Gastrocnemius medialis (tissue), 4 donors: Measurements from ENCODE around the gene TULP3. TPM values are rescaled to one million over a fixed set of nuclear protein-coding genes. Genes with fewer than 3 reads are reported as not detected.

Experiments used
- ATAC-seq, 2 donors: fragments of 150-250 bp; one replicate each; pipeline ENCODE4 v1.9.1; 2016
- DNase-seq, 2 donors: peaks; one replicate each; pipeline ENCODE4 v3.0.0-alpha.2; 2019
- H3K27ac ChIP-seq, 4 donors: fragments of 200-600 bp; sonication (generic); 1 replicate in 1 of 4; 2 replicates in 3 of 4; pipeline ENCODE4 v1.5.1; 2016 to 2018; ENCODE audit warnings: mild to moderate bottlenecking in 2 of 4, moderate library complexity in 1 of 4
- H3K27me3 ChIP-seq, 3 donors: fragments of 200-600 bp; sonication (generic) in 2 of 3; 1 replicate in 1 of 3; 2 replicates in 2 of 3; pipeline versions ENCODE4 v1.5.1 to v1.6.0; 2016 to 2019; ENCODE audit warnings: mild to moderate bottlenecking in 1 of 3, moderate library complexity in 1 of 3
- H3K36me3 ChIP-seq, 2 donors: fragments of 200-600 bp; sonication (generic) in 1 of 2; one replicate each; pipeline ENCODE4 v1.5.1; 2017 to 2018
- H3K4me1 ChIP-seq, 2 donors: fragments of 200-600 bp; sonication (generic) in 1 of 2; one replicate each; pipeline ENCODE4 v1.5.1; 2016 to 2017; ENCODE audit warnings: mild to moderate bottlenecking in 2 of 2
- H3K4me3 ChIP-seq, 4 donors: fragments of 200-600 bp; sonication (generic) in 3 of 4; 1 replicate in 1 of 4; 2 replicates in 3 of 4; pipeline ENCODE4 v1.5.1; 2016 to 2019; ENCODE audit warnings: mild to moderate bottlenecking in 2 of 4
- H3K9me3 ChIP-seq, 3 donors: fragments of 200-600 bp; sonication (generic) in 2 of 3; 1 replicate in 1 of 3; 2 replicates in 2 of 3; pipeline ENCODE4 v1.5.1; 2016 to 2019
- CTCF ChIP-seq, 5 experiments: fragments of 450-650 bp in 3 of 5; fragments of 200-600 bp in 2 of 5; sonication (generic) in 2 of 5; IDR thresholded peaks in 4 of 5; conservative IDR thresholded peaks in 1 of 5; 1 replicate in 4 of 5; 2 replicates in 1 of 5; pipeline ENCODE4 v1.5.1; 2016 to 2019; ENCODE audit warnings: antibody characterized with exemption in 5 of 5, mild to moderate bottlenecking in 3 of 5, moderate library complexity in 3 of 5
- POLR2A ChIP-seq, 2 donors: fragments of 450-650 bp; IDR thresholded peaks; one replicate each; pipeline ENCODE4 v1.6.1; 2017; ENCODE audit warnings: antibody characterized with exemption in 2 of 2, mild to moderate bottlenecking in 2 of 2, moderate library complexity in 2 of 2
- in situ Hi-C, 4 donors: fragments of 200-750 bp; cut with MboI; loops; one replicate each; pipeline versions ENCODE4 v1.15.0 to v1.8.0; 2017; ENCODE audit warnings: low sequenced_read_pairs in 4 of 4
- intact Hi-C: fragments of 100-400 bp; cut with DNase I; formaldehyde crosslinking; loops from one replicate; pipeline ENCODE4 v1.15.1; 2023; ENCODE audit warnings: low total_unique reads
- total RNA-seq, 4 donors: library from RNA; depleted of rRNA; stranded (reverse); fragments of >200 nt; gene quantifications; one replicate each; pipeline versions ENCODE4 v1.1.0 to v1.2.3, GENCODE V29; 2016

Gene TULP3
- total RNA-seq, 4 donors from 2014 or later: 2.8 to 15.8 (median 11.2) TPM

GRCh38 chr12:2974560-2974971, 83.9 kb downstream of the TULP3 start:
- H3K36me3 ChIP-seq: no peaks in the 10 kb centered on the region
- no peak for TF ChIP-seq CTCF (IDR thresholded peaks at IDR 0.05 in 4 of 5, conservative IDR thresholded peaks at IDR 0.05 in 1 of 5)
- TF ChIP-seq POLR2A (IDR thresholded peaks at IDR 0.05): no peak
- peak; percentile 75 to 77 for ATAC-seq
- H3K9me3 ChIP-seq: no peaks in the 10 kb centered on the region
- H3K4me1 ChIP-seq: peaks cover 47 to 54% of the 10 kb centered on the region in 2 donors
- H3K27ac ChIP-seq: peak overlapping the region; percentile 78 to 86 (median 82)
- intact Hi-C loops: loop anchor here (1.0 kb wide), 1 partner anchor 9 kb away; no protein-coding TSS in a partner anchor
- in situ Hi-C loops: no loop called here
- H3K4me3 ChIP-seq: peak overlapping the region in 3 of 4 donors; percentile 44
- no peaks in the 10 kb centered on the region for H3K27me3 ChIP-seq
- DNase-seq: peak in 1 of 2 donors; percentile 60

GRCh38 chr12:2976581-2976996, 85.9 kb downstream of the TULP3 start:
- TF ChIP-seq POLR2A (IDR thresholded peaks at IDR 0.05) (no peak), CTCF (IDR thresholded peaks at IDR 0.05 in 4 of 5, conservative IDR thresholded peaks at IDR 0.05 in 1 of 5) (no peak)
- intact Hi-C loops: no loop called here
- Histone ChIP-seq H3K27me3 (no peaks in the 10 kb centered on the region), H3K4me1 (peaks cover 60 to 63% of the 10 kb centered on the region in 2 donors), H3K27ac (peak overlapping the region; percentile 33 to 85 (median 60)), H3K9me3 (no peaks in the 10 kb centered on the region), H3K4me3 (no peak overlapping the region), H3K36me3 (no peaks in the 10 kb centered on the region)
- ATAC-seq (peak in 1 of 2 donors; percentile 27), DNase-seq (peak in 1 of 2 donors; percentile 58)
- in situ Hi-C loops: no loop called here

GRCh38 chr12:2977776-2978175, 87.1 kb downstream of the TULP3 start:
- ATAC-seq: no peak
- in situ Hi-C loops: no loop called here
- intact Hi-C loops: no loop called here

GRCh38 chr12:2979806-2980205, 89.1 kb downstream of the TULP3 start:
- H3K4me1 ChIP-seq: peaks cover 63 to 72% of the 10 kb centered on the region in 2 donors
- H3K36me3 ChIP-seq: no peaks in the 10 kb centered on the region
- no peaks in the 10 kb centered on the region for H3K27me3 ChIP-seq
- no peak overlapping the region for H3K4me3 ChIP-seq
- intact Hi-C loops: no loop called here
- in situ Hi-C loops: no loop called here
- no peak for DNase-seq
- no peaks in the 10 kb centered on the region for H3K9me3 ChIP-seq
- ATAC-seq: no peak
- peak overlapping the region in 2 of 4 donors; percentile 85 to 87 for H3K27ac ChIP-seq
- TF ChIP-seq CTCF (IDR thresholded peaks at IDR 0.05 in 4 of 5, conservative IDR thresholded peaks at IDR 0.05 in 1 of 5): no peak
- TF ChIP-seq POLR2A (IDR thresholded peaks at IDR 0.05): no peak

More at GRCh38 chr12:2977776-2978175, 87.1 kb downstream of the TULP3 start:
- Histone ChIP-seq H3K27ac (peak overlapping the region; percentile 33 to 85 (median 60)), H3K27me3 (no peaks in the 10 kb centered on the region), H3K4me1 (peaks cover 71 to 74% of the 10 kb centered on the region in 2 donors), H3K4me3 (no peak overlapping the region), H3K9me3 (no peaks in the 10 kb centered on the region), H3K36me3 (no peaks in the 10 kb centered on the region)
- no peak for DNase-seq
- TF ChIP-seq CTCF (IDR thresholded peaks at IDR 0.05 in 4 of 5, conservative IDR thresholded peaks at IDR 0.05 in 1 of 5) (no peak), POLR2A (IDR thresholded peaks at IDR 0.05) (no peak)

- H3K27me3 ChIP-seq: no peaks in the 10 kb centered on the region
- peak overlapping the region; percentile 84 to 87 (median 86) for H3K27ac ChIP-seq
- no peak for TF ChIP-seq POLR2A (IDR thresholded peaks at IDR 0.05)
- TF ChIP-seq CTCF (IDR thresholded peaks at IDR 0.05 in 4 of 5, conservative IDR thresholded peaks at IDR 0.05 in 1 of 5): no peak
- peaks cover 54 to 71% of the 10 kb centered on the region in 2 donors for H3K4me1 ChIP-seq
- intact Hi-C loops: no loop called here
- H3K36me3 ChIP-seq: no peaks in the 10 kb centered on the region
- no peaks in the 10 kb centered on the region for H3K9me3 ChIP-seq
- in situ Hi-C loops: no loop called here
- no peak overlapping the region for H3K4me3 ChIP-seq
- ATAC-seq: peak in 1 of 2 donors; percentile 15
- no peak for DNase-seq
Observed at GRCh38 chr12:2980630-2981029, 89.9 kb downstream of the TULP3 start.
